GM21526 (cell line): ENCODE results near the gene NRL.

Experiments used
- ATAC-seq: cut with Tn5 transposase; IDR thresholded peaks from one replicate; pipeline ENCODE4 v1.9.1; 2021; ENCODE audit warnings: moderate library complexity; ENCODE audit not compliant: unreplicated experiment, low FRiP score

Gene NRL

DNA sequence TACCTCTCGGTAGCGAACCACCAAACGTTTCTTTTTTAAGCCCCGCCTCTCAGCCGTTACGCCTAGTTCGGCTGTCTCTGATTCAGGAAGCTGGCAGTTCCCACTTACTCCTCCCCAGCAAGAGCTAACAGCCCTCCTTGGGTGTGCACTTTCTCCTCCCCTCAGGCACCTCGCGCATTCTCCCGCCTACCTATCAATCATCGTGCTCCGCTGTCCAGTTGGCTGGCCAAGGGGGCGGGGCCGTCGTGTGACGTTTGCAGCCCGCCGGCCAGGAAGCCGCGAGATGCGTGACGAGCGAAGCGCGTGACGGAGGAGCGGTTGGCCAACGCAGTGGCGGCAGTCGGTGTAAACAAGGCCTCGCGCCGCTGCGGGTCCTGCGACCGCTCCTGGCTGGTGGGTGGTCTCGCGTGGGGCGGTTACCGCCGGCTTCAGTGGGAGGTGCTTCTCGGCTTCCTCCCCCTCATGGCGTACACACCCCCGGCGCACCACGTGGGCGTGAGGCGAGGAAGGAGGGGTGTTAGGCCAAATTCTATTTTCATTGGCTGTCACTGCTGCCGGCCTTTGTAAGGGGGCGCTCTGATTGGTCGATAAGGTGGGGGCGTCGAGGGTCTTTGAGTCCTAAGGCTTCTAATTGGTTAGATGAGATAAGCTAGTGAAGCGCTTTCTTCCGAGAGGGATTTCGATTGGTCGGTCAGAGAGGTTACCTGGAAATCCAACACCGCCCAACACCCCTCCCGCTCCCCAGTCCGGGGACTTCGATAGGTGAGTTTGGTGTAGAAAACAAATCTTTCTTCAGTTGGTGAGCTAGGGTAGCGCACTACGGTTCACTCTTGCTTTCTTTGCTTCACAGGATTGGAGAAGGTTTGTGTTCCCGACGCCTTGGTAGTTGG is at the start of gene NRL, which contains the start of gene DCAF11:
Gene NRL, minus strand, starts transcription at position 418 of the 890 bp plus-strand sequence. CDS start 32,101 bp downstream, outside the sequence.
Gene DCAF11, plus strand, starts transcription at position 246 of the 890 bp plus-strand sequence. CDS start 818 bp downstream, outside the sequence.
- peak; percentile 81 for ATAC-seq

GRCh38 chr14:24162093-24162492 is 47.3 kb upstream of the NRL start:
- ATAC-seq, result no peak

GRCh38 chr14:24160850-24161804 is 46.4 kb upstream of the NRL start, which contains the start of gene IRF9:
IRF9 (plus strand) TSS chr14:24161265; CDS start chr14:24162145, 880 bp downstream.
- ATAC-seq, result peak; percentile 61

GRCh38 chr14:24160499-24160849 is 45.7 kb upstream of the NRL start:
- no peak for ATAC-seq

DNA sequence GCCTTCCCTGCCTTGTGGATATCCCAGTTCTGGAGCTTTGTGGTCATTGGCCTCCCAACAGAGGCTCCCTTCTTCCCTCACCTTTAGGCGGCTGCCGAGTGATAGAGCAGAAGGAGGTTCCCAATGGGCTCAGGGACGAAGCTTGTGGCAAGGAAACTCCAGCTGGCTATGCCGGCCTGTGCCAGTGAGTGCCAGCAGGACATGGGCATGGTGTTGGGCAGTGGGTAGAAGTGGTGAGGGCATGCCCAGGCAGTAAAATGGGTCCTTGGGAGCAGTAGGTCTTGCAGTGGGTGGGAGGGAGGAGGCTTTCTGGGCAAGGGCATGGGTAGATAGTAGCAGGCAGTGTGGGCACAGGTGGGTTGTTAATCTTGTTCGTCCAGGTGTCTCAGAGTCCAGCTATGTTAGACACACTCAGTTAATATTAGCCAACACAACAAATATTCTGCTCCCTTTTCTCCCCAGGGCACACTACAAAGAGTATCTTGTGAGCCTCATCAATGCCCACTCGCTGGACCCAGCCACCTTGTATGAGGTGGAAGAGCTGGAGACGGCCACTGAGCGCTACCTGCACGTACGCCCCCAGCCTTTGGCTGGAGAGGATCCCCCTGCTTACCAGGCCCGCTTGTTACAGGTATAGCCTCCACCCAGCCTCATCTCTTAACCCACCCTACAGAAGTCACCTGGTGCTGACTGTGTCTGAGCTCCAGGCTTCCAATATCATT is 45.2 kb upstream of the NRL start:
- no peak for ATAC-seq

- no peak for ATAC-seq
Observed at GRCh38 chr14:24157331-24157730, 42.6 kb upstream of the NRL start.

GRCh38 chr14:24156840-24157239 is 42.1 kb upstream of the NRL start:
- ATAC-seq, result no peak

- no peak for ATAC-seq
Observed at GRCh38 chr14:24155100-24155499, 40.4 kb upstream of the NRL start.

DNA sequence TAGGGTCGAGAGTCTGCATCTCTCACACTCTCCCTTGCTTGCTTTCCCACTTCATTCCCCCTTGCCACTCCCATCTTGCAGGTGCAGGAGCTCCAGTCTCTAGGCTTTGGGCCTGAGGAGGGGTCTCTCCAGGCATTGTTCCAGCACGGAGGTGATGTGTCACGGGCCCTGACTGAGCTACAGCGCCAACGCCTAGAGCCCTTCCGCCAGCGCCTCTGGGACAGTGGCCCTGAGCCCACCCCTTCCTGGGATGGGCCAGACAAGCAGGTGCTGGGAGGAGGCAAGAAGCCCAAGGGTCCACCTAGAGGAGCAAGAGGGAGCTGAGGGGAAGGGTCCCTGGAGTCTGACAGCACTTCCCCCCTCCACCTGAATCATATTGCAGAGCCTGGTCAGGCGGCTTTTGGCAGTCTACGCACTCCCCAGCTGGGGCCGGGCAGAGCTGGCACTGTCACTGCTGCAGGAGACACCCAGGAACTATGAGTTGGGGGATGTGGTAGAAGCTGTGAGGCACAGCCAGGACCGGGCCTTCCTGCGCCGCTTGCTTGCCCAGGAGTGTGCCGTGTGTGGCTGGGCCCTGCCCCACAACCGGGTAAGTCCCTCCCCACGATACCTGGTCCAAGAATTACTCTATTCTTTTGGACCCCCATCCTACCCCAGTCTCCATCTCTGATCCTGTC is 36.8 kb upstream of the NRL start:
- no peak for ATAC-seq

DNA sequence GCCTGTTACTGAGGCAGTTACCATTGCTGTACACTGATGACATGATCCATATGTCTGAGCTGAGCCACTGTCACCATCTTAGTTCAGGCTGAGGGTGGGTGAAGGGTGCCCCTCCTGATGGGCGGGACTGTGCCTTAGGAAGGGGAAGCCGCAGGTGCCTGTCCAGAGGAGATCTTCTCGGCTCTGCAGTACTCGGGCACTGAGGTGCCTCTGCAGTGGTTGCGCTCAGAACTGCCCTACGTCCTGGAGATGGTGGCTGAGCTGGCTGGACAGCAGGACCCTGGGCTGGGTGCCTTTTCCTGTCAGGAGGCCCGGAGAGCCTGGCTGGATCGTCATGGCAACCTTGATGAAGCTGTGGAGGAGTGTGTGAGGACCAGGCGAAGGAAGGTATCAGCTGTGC is 36.2 kb upstream of the NRL start:
- no peak for ATAC-seq

DNA sequence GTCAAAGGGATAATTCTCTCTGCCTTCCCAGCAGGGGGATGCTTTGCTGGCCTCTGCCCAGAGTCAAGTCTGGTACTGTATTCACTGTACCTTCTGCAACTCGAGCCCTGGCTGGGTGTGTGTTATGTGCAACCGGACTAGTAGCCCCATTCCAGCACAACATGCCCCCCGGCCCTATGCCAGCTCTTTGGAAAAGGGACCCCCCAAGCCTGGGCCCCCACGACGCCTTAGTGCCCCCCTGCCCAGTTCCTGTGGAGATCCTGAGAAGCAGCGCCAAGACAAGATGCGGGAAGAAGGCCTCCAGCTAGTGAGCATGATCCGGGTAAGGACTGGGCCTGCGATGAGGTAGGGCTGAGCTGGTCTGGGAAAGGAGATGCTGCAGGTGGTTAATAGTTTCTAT is 35.8 kb upstream of the NRL start:
- no peak for ATAC-seq

- no peak for ATAC-seq
Observed at GRCh38 chr14:24150061-24150460, 35.3 kb upstream of the NRL start.

DNA sequence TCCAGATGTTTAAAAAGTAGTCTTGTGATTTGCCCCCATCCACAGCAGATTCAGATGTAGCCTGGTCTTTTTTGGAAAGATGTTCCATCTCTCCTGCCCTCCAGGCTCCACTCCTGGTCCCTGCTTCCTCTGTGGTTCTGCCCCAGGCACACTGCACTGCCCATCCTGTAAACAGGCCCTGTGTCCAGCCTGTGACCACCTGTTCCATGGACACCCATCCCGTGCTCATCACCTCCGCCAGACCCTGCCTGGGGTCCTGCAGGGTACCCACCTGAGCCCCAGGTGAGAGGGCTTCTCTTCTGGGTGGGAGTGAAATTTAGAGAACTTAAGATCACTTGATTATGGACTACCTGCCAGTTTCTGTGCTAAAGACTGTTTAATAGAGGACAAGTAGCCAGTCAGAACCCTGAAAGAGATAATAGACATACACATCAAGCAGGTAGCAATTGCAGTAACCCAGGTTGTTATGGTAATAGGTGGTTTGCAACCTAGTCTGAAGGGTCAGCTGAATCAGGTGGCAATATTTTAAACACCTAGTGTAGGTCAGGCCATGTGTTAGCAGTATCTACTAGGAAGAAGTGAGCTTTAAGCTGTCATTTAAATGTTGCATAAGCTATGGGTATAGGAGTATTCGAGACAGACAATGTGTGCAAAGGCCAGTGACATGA is 34.7 kb upstream of the NRL start:
- ATAC-seq, result no peak

GRCh38 chr14:24147761-24148428 is 33.1 kb upstream of the NRL start:
- no peak for ATAC-seq

GRCh38 chr14:24146978-24147760 is 32.4 kb upstream of the NRL start, which contains the start of gene RNF31:
RNF31 (plus strand) TSS chr14:24147498; CDS start chr14:24147699, 201 bp downstream.
- ATAC-seq, result peak; percentile 65

DNA sequence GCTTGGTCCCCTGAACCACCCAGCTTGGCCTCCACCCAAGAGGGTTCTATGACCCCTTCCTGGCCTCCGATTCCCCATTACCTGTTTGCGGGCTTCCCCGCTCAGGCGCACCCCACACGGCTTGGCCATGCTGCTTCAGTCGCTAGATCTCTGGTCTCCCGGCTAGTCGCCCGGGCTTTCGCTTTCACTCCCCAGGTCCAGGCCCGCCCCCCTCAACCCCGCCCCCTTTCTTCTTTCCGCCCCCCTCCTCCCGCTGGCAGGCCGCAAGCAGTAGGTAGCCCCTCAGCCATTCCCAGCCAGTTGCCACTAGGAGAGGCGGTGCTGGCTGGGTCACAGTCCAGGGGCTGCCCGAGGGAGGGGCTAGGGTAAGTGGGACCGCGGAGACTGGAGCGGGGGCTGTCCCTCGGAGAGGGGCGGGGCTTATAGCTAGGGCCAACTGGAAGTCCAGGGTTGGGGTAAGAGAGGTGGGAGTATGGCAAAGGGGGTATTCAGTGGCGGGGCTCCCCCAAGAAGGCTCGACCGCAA is 31.8 kb upstream of the NRL start, which contains the start of gene PSME2:
Gene PSME2, minus strand, starts transcription at position 158 of the 525 bp plus-strand sequence. Its CDS starts 29 bp downstream, at position 129.
- ATAC-seq, result peak; percentile 44

GRCh38 chr14:24145690-24146452 is 31.1 kb upstream of the NRL start:
- no peak for ATAC-seq
